Activated naive CD4-positive, alpha-beta T cell treated with anti-CD3 and anti-CD28 coated beads for 36 hours (primary cell): ENCODE data around the gene ZNF385A. TPM values are rescaled to one million over a fixed set of nuclear protein-coding genes. Genes with fewer than 3 reads are reported as not detected.
A peak's percentile ranks its signal among the peaks of the same experiment; 100 is the strongest.
"Not testable (repeated sequence)": the region's sequence is repeated elsewhere in the genome, so short reads cannot be mapped to it uniquely, and the experiment has no call there.

Source experiments
- CTCF ChIA-PET: fragments of 350-600 bp; sonication (Branson Sonifier 250); formaldehyde crosslinking; loops from one replicate; lab custom pipeline; 2021; ENCODE audit warnings: antibody characterized with exemption; lab: Charles Lee
- DNase-seq: peaks from one replicate; pipeline ENCODE4 v3.0.0-alpha.2; 2020
- H3K27ac Mint-ChIP-seq: one replicate; pipeline ENCODE4 v1.8.0; 2021; ENCODE audit warnings: mild to moderate bottlenecking, mixed read lengths
- H3K27me3 Mint-ChIP-seq: one replicate; pipeline ENCODE4 v1.8.0; 2021; ENCODE audit warnings: low read depth, mixed read lengths
- H3K36me3 Mint-ChIP-seq: one replicate; pipeline ENCODE4 v1.8.0; 2021; ENCODE audit warnings: low read depth, mixed read lengths
- H3K4me1 Mint-ChIP-seq: one replicate; pipeline ENCODE4 v1.8.0; 2021; ENCODE audit warnings: low read depth, mixed read lengths
- H3K4me3 Mint-ChIP-seq: one replicate; pipeline ENCODE4 v1.8.0; 2021; ENCODE audit warnings: mild to moderate bottlenecking, moderate library complexity, mixed read lengths
- H3K9me3 Mint-ChIP-seq: one replicate; pipeline ENCODE4 v1.8.0; 2021; ENCODE audit warnings: mixed read lengths
- intact Hi-C: fragments of 100-400 bp; cut with micrococcal nuclease; formaldehyde crosslinking; loops from one replicate; pipeline ENCODE4 v1.15.1; 2023
- total RNA-seq, 2 experiments: library from RNA; stranded (reverse); gene quantifications; one replicate each; pipeline ENCODE4 v1.2.3, GENCODE V29; 2021

ZNF385A gene
- total RNA-seq, 2 experiments from 2014 or later, result 0.93 to 1.1 TPM

DNA sequence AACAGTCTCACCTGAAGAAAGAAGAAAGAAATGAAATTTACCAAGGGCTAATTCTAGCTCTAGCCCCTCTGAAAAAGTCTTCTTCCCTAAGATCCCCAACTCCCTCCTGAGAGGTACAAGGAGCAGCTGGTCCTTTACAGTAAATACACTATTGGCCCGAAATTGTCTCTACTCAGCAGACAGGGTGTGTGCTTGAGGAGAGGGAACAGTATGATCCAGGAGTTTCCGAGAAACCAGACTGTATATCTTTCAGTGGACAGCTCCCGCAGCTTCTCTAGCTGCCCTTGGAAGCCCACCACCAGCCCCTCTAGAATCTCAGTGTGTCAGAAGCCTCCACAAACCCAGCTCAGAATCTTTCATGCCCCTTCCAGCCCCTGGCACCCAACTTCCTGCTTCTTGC, 28.3 kb downstream of the ZNF385A start:
- Mint-ChIP-seq H3K36me3 (peaks cover 2% of the 10 kb centered on the region), H3K4me1 (peaks cover 24% of the 10 kb centered on the region), H3K9me3 (no peaks in the 10 kb centered on the region), H3K27ac (no peak overlapping the region), H3K27me3 (no peaks in the 10 kb centered on the region), H3K4me3 (no peak overlapping the region)
- intact Hi-C loops, result no loop called here
- CTCF ChIA-PET, result interaction anchor here (0.8 to 9.1 kb wide), 9 partner anchors 12 to 149 kb away, joined by 3 to 117 read pairs (median 5); partner anchors contain the start of gene COPZ1
- no peak for DNase-seq

DNA sequence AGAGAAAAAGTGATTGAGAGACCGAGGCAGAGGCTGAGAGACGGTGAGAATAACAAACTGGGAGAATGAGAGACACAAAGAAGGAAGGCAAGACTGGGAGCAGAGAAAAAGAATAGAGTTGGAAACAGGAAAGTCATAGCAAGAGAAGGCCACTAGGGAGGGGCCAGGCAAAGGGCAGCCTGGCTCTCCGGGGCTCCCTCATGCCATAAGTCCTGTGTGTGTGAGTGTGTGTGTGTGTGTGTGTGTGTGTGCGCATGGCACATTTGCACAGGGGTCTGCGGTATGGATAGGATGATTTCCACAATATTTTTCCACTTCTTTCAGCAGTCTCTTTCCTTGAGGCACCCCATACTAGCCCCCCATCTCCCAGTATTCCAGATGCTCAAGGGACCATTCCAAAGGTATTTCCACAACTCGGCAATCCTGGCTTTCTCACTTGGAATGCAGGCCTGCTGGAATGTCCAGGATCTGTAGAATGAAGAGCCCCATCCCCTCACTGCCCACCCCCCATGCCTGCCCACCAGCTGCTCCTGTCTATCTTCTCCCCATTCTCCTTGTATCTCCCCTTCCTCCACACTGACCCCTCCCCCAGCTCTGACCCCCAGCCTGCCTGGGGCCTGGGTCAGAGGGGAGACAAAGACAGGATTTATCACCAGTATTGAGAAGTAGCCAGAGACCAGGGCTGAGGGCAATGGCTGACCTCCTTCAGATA, 29.3 kb downstream of the ZNF385A start:
- peaks cover 4% of the 10 kb centered on the region for H3K36me3 Mint-ChIP-seq
- peaks cover 22% of the 10 kb centered on the region for H3K4me1 Mint-ChIP-seq
- H3K9me3 Mint-ChIP-seq, result no peaks in the 10 kb centered on the region
- no peak for DNase-seq
- H3K4me3 Mint-ChIP-seq, result no peak overlapping the region
- H3K27ac Mint-ChIP-seq, result no peak overlapping the region
- no peaks in the 10 kb centered on the region for H3K27me3 Mint-ChIP-seq
- intact Hi-C loops, result no loop called here
- CTCF ChIA-PET, result interaction anchor here (0.8 to 9.1 kb wide), 3 partner anchors 20 to 62 kb away, joined by 3 to 117 read pairs (median 92); no protein-coding TSS in a partner anchor

DNA sequence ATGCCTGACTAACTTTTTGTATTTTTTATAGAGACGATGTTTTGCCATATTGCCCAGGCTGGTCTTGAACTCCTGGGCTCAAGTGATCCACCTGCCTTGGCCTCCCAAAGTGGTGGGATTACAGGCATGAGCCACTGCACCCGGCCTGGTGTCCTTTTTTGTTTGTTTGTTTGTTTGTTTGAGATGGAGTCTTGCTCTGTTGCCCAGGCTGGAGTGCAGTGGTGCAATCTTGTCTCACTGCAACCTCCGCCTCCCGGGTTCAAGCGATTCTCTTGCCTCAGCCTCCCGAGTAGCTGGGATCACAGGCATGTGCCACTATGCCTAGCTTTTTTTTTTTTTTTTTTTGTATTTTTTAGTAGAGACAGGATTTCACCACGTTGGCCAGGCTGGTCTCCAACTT, 30.3 kb downstream of the ZNF385A start:
- H3K27ac Mint-ChIP-seq, result not testable (repeated sequence)
- H3K4me1 Mint-ChIP-seq, result peaks cover 20% of the 10 kb centered on the region
- CTCF ChIA-PET, result interaction anchor here (1.4 to 1.7 kb wide), 2 partner anchors 19 to 26 kb away, joined by 3 to 5 read pairs; no protein-coding TSS in a partner anchor

DNA sequence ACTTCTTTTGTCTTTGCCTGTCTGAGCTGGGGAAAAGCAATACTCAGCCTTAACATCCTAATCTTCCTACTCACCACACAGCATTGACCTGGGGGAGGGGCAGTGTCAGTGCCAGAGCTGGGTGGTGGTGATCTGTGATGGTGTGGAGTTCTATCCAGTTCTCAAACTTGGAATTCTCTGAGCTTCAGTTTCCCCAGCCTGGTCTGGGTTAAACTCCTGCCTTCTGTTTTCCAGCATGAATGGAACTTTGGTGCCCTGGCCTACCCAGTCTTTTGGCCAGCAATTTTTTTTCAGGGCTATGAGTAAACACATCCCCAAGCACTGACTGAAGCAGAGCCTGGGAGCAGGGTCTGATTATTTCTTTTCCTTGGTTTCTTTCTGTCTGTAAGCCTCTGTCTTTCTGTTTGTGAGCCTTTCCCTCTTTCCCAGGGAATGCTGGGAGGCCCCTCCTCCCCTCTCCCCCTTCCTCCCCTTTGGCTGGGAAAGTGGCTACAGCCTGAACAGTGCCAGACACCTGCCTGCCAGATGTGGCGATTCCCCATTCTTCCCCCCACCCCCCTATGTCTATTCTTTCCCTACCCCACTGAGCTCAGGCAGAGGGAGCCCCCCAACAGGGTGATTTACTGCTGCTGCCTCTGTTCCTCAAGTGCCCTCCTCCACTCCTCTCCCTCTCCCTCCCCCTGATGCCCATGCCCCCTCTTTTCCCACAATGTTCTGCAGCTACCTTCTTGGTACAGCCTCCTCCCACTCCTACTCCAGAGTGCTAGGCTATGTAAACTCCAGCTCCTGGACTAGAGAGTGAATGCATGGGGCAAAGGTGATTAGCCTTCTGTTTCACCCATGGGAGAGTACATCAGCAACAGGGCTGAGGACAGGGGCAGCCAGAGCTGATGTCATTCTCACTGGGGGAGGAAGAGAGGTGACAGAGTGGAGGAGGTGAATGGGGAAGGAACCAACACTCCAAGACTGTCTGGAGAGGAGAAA, 31.4 kb downstream of the ZNF385A start:
- intact Hi-C loops, result no loop called here
- Mint-ChIP-seq H3K4me1 (peaks cover 20% of the 10 kb centered on the region), H3K27me3 (no peaks in the 10 kb centered on the region), H3K36me3 (peaks cover 11% of the 10 kb centered on the region), H3K27ac (peak overlapping the region; percentile 73), H3K4me3 (no peak overlapping the region), H3K9me3 (no peaks in the 10 kb centered on the region)
- DNase-seq, result no peak
- CTCF ChIA-PET, result interaction anchor here (0.6 to 1.7 kb wide), 11 partner anchors 8 to 145 kb away, joined by 3 to 5 read pairs (median 3); partner anchors contain the start of gene COPZ1

More for the DNA sequence above, 30.3 kb downstream of the ZNF385A start:
- H3K27me3 Mint-ChIP-seq, intact Hi-C loops, DNase-seq, H3K36me3 Mint-ChIP-seq, H3K4me3 Mint-ChIP-seq, H3K9me3 Mint-ChIP-seq: not testable (repeated sequence)

DNA sequence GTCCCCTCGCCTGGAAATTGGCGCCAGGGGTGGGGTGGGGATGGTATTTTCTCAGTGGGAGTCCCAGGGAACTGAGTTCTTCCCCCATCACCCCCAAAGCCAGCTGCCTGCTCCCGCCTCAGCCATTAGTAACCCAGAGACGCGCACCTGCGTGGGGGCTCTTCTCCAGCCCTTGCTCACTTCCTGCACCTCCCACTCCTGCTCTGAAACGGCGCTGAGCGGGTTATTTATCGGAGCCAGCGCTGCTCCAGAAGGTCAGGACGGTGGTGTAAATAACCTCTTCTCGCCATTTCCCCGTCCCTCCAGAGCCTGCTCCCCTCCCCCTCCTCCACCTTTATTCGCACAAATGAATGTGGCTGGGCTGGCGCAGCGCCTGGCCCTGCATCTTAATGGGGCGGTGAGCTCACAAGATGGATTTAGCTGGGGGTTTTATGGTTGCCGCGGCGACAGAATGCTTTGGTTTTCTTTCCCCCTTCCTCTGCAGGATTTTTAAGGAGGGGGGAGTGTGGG, 32.5 kb downstream of the ZNF385A start:
- Mint-ChIP-seq H3K4me1 (peaks cover 20% of the 10 kb centered on the region), H3K4me3 (peak overlapping the region; percentile 44), H3K27me3 (no peaks in the 10 kb centered on the region), H3K27ac (peak overlapping the region; percentile 73), H3K36me3 (peaks cover 16% of the 10 kb centered on the region), H3K9me3 (no peaks in the 10 kb centered on the region)
- peak; percentile 73 for DNase-seq
- intact Hi-C loops, result no loop called here
- CTCF ChIA-PET, result interaction anchor here (1.2 to 3.7 kb wide), 6 partner anchors 16 to 144 kb away, joined by 3 to 17 read pairs (median 4); partner anchors contain the start of gene COPZ1

DNA sequence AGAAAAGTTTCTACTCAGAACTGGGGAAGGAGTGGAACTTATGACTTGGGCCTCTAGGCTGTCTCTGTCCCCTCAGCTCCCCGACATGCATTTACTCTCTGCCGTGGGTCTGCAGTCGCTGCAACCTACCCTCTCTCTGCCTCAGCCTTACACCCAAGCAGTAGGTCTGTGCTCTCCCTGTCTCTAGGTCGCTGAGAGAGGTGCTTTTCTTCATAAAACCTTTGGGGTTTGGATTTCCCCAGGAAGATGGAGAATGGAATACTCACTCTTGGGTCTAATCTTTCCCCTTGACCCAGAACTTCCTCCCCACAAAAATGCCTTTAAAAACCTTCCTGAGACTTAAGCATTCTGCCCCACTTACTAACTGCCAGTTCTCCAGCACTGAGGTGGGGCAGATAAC, 33.2 kb downstream of the ZNF385A start:
- CTCF ChIA-PET, result interaction anchor here (1.3 to 3.7 kb wide), 5 partner anchors 15 to 143 kb away, joined by 3 to 17 read pairs (median 5); partner anchors contain the start of gene COPZ1
- no peak overlapping the region for H3K4me3 Mint-ChIP-seq
- DNase-seq, result no peak

DNA sequence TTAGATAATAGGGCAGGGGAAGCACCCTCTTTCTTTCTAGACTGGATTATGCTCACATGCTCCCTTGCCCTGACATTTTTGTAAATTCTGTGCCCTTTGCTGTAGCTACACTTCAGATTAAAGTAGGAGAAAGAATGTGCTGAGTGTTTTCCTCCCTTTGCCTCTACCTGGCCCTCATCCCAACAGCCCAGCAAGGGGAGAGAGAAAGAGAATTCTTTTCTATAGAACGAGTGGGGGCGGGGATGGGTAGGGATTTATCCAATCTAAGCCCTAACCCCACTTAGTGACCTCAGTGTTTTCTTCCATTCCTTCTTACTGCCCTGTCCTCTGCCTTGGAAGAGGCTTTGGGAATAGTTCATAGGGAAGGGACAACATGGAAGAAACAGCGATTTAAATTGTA, 33.8 kb downstream of the ZNF385A start:
- Mint-ChIP-seq H3K9me3 (no peaks in the 10 kb centered on the region), H3K4me1 (peaks cover 20% of the 10 kb centered on the region), H3K27ac (peak overlapping the region; percentile 25), H3K36me3 (peaks cover 20% of the 10 kb centered on the region), H3K4me3 (no peak overlapping the region), H3K27me3 (no peaks in the 10 kb centered on the region)
- no peak for DNase-seq
- intact Hi-C loops, result no loop called here
- CTCF ChIA-PET, result interaction anchor here (1.3 to 3.7 kb wide), 4 partner anchors 14 to 143 kb away, joined by 3 to 17 read pairs (median 4); no protein-coding TSS in a partner anchor

More for the DNA sequence above, 33.2 kb downstream of the ZNF385A start:
- no peaks in the 10 kb centered on the region for H3K9me3 Mint-ChIP-seq
- intact Hi-C loops, result no loop called here
- no peaks in the 10 kb centered on the region for H3K27me3 Mint-ChIP-seq
- H3K4me1 Mint-ChIP-seq, result peaks cover 20% of the 10 kb centered on the region
- peaks cover 20% of the 10 kb centered on the region for H3K36me3 Mint-ChIP-seq
- no peak overlapping the region for H3K27ac Mint-ChIP-seq

DNA sequence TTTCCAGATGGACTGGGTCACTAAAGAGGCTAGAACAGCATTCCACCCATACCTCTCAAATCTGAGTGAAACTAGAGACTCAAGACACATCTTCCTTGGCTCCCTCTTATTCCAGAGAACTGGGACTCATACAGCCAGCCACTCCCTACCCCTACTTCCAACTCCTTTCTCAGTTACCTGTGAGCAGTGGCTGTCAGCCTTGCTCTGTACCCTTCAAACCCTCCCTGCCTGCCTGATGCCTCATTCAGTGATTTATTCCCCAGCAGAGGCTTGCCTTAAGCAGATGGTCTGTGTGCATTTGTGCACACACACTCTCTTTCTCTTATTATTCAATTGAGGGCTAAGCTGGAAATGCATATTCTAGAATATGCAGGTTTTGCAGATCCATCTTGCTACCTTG, 34.9 kb downstream of the ZNF385A start:
- Mint-ChIP-seq H3K27ac (no peak overlapping the region), H3K4me3 (no peak overlapping the region), H3K4me1 (peaks cover 20% of the 10 kb centered on the region), H3K27me3 (no peaks in the 10 kb centered on the region), H3K9me3 (no peaks in the 10 kb centered on the region), H3K36me3 (peaks cover 26% of the 10 kb centered on the region)
- DNase-seq, result no peak
- intact Hi-C loops, result no loop called here
- CTCF ChIA-PET, result interaction anchor here (0.8 to 3.7 kb wide), 3 partner anchors 13 to 134 kb away, joined by 3 to 17 read pairs (median 3); no protein-coding TSS in a partner anchor

DNA sequence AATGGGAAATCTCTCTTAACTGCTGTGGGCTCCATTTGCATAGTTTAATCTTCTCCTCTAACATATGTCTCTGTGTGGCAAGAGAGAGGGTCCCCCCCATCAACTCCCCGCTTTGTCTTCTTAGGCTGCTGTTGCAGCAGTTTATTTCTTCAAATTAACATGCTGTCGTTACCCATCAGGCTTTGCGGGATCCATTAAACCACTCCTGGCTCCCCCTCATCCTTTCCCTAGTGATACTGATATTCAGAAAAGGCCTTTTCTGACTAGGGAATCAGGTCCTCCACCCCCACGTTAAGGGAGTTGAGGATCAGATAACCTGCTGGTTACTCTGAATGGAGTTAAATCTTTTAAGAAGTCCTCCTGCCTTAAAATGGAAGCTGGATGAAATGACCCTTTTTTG, 35.5 kb downstream of the ZNF385A start:
- Mint-ChIP-seq H3K27ac (no peak overlapping the region), H3K4me1 (peaks cover 20% of the 10 kb centered on the region), H3K27me3 (no peaks in the 10 kb centered on the region), H3K4me3 (no peak overlapping the region), H3K9me3 (no peaks in the 10 kb centered on the region), H3K36me3 (peaks cover 26% of the 10 kb centered on the region)
- intact Hi-C loops, result no loop called here
- DNase-seq, result no peak
- CTCF ChIA-PET, result interaction anchor here (0.8 to 3.7 kb wide), 2 partner anchors 13 to 134 kb away, joined by 3 to 17 read pairs; no protein-coding TSS in a partner anchor

DNA sequence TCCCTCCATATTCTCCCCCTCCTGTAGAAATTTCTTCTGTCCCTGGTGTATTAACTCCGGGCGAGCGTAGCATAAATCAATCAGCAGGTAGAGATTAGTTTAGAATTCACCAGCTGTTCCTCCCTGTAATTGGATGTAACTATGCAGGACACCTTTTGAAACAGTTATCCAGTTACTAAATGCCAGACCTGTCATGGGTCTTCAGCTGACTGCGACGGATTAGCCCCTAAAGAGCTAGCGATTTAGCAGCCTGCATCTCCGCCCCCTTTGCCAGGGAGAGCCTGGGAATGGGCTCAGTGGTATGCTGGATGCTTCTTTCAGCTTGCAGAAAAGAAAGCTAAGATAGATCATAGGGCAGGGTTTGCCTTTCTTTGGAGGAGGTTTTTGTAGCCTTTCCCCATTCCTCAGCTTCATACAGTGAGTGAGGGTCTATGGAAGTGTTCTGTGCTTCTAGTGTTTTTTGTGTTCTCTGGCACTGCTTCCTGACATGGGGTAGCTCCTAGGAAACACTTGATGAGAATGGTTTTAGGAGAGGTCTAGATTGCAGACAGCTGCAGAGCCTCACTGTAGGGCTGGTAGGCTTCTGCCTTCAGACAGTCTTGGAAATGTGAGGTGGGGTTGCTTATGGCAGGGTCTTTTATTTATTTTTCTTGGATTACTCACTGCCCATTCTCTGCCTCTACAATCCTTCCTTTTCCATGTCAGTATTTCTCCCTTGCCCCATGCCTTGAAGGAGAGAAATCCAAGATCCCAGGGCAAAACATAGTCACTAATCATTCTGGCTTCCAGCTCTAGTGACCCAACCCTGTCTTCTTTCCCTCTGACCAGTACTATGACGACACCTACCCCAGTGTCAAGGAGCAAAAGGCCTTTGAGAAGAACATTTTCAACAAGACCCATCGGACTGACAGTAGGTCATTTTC, 42.9 kb downstream of the ZNF385A start:
- H3K4me1 Mint-ChIP-seq, result peaks cover 4% of the 10 kb centered on the region
- CTCF ChIA-PET, result interaction anchor here (0.9 to 1.6 kb wide), 5 partner anchors 17 to 127 kb away, joined by 3 to 5 read pairs (median 3); partner anchors contain the start of gene COPZ1
- no peaks in the 10 kb centered on the region for H3K27me3 Mint-ChIP-seq
- H3K9me3 Mint-ChIP-seq, result no peaks in the 10 kb centered on the region
- intact Hi-C loops, result no loop called here
- no peak overlapping the region for H3K4me3 Mint-ChIP-seq
- peaks cover 20% of the 10 kb centered on the region for H3K36me3 Mint-ChIP-seq
- no peak for DNase-seq
- no peak overlapping the region for H3K27ac Mint-ChIP-seq

DNA sequence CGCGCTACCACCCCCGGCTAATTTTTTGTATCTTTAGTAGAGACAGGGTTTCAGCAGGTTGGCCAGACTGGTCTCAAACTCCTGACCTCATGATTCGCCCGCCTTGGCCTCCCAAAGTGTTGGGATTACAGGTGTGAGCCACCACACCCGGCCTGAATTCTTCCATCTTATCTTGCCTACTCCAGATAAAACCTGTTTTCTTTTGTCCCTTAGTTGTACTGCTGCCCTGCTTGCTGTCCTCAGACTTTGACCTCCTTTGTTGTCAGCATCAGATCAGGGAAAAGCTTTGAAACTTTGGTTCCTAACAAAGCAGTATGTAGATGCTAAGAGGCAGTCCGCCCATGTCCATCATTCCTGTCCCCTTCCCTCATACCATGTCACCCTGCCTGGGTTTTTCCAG, 43.7 kb downstream of the ZNF385A start:
- DNase-seq, result no peak
- H3K27me3 Mint-ChIP-seq, result no peaks in the 10 kb centered on the region
- no peak overlapping the region for H3K4me3 Mint-ChIP-seq
- CTCF ChIA-PET, result interaction anchor here (0.8 to 1.6 kb wide), 5 partner anchors 16 to 126 kb away, joined by 3 to 5 read pairs (median 3); partner anchors contain the start of gene COPZ1
- no peaks in the 10 kb centered on the region for H3K9me3 Mint-ChIP-seq
- intact Hi-C loops, result no loop called here
- H3K4me1 Mint-ChIP-seq, result peaks cover 6% of the 10 kb centered on the region
- no peak overlapping the region for H3K27ac Mint-ChIP-seq
- H3K36me3 Mint-ChIP-seq, result peaks cover 20% of the 10 kb centered on the region
